K562 (cell line): Measurements from ENCODE around the gene RYR1. TPM values are rescaled to one million over a fixed set of nuclear protein-coding genes. Genes with fewer than 3 reads are reported as not detected.
A peak's percentile ranks its signal among the peaks of the same experiment; 100 is the strongest.

ENCODE experiments used
- CC2D1A ChIP-seq: fragments of 450-650 bp; IDR thresholded peaks from 2 replicates; pipeline ENCODE4 v1.6.1; 2017; ENCODE audit warnings: mild to moderate bottlenecking
- CLOCK ChIP-seq: fragments of 250-450 bp; sonication (Bioruptor Pico); IDR thresholded peaks from 2 replicates; pipeline ENCODE4 v1.4.0; 2020; ENCODE audit warnings: mild to moderate bottlenecking, moderate library complexity, borderline replicate concordance
- E2F5 ChIP-seq: sonication (generic); formaldehyde crosslinking; IDR thresholded peaks from 2 replicates; pipeline ENCODE4 v1.8.0; 2022; ENCODE audit warnings: mild to moderate bottlenecking, missing genetic modification reagents
- FOXK2 ChIP-seq, 2 experiments: fragments of 450-650 bp; IDR thresholded peaks in 1 of 2; conservative IDR thresholded peaks in 1 of 2; 2 replicates each; pipeline ENCODE4 v1.6.1; 2016; ENCODE audit warnings: low read depth in 2 of 2, mild to moderate bottlenecking in 1 of 2
- FOXP4 ChIP-seq: sonication (generic); formaldehyde crosslinking; IDR thresholded peaks from 2 replicates; pipeline ENCODE4 v1.8.0; 2022; ENCODE audit warnings: mild to moderate bottlenecking, missing genetic modification reagents, borderline replicate concordance
- HDGF ChIP-seq: fragments of 450-650 bp; IDR thresholded peaks from 2 replicates; pipeline ENCODE4 v1.6.1; 2016
- MCM7 ChIP-seq, 2 experiments: fragments of 450-650 bp; IDR thresholded peaks; 2 replicates each; pipeline ENCODE4 v1.6.1; 2016 to 2018
- RAD21 ChIP-seq, 2 experiments: fragments of 250-450 bp in 1 of 2; fragments of 450-650 bp in 1 of 2; sonication (Bioruptor Pico) in 1 of 2; formaldehyde crosslinking in 1 of 2; IDR thresholded peaks in 1 of 2; conservative IDR thresholded peaks in 1 of 2; 2 replicates each; pipeline versions ENCODE4 v1.4.0 to v1.8.0; 2020 to 2022; ENCODE audit warnings: mild to moderate bottlenecking in 2 of 2, moderate library complexity in 1 of 2
- REST ChIP-seq, 2 experiments: fragments of 450-650 bp; formaldehyde crosslinking in 1 of 2; IDR thresholded peaks; 2 replicates each; pipeline versions ENCODE4 v1.4.0 to v1.6.1; 2014 to 2020; ENCODE audit warnings: mild to moderate bottlenecking in 2 of 2, borderline replicate concordance in 1 of 2, low read depth in 1 of 2
- ZNF655 ChIP-seq: fragments of 250-450 bp; sonication (Bioruptor Pico); IDR thresholded peaks from 2 replicates; pipeline ENCODE4 v1.5.0; 2021
- polyA plus RNA-seq, 8 experiments: library from polyadenylated mRNA; depleted of rRNA in 4 of 8; stranded (reverse) in 5 of 8; unstranded in 3 of 8; fragments of >200 nt; fragmentation: Nextera tagmentation in 2 of 8; fragmentation: Illumina TruSeq in 1 of 8; extraction: Ambion mirVana in 2 of 8; extraction: Trizol in 1 of 8; gene quantifications; 2 replicates each; pipeline versions ENCODE4 v1.2.1 to v1.2.3, GENCODE V29; 2011 to 2014; ENCODE audit warnings: inconsistent platforms in 1 of 8, missing spikeins in 1 of 8
- total RNA-seq, 7 experiments: library from RNA; depleted of rRNA in 6 of 7; stranded (reverse); fragments of >200 nt in 6 of 7; fragmentation: Illumina TruSeq in 2 of 7; extraction: Trizol in 2 of 7; gene quantifications; 2 replicates each; pipeline versions ENCODE4 v1.2.1 to v1.2.3, GENCODE V29; 2011 to 2021; ENCODE audit warnings: low replicate concordance in 1 of 7

The RYR1 gene
- total and polyA plus RNA-seq, 9 of the 15 experiments (the other 6 are each of a cell fraction or from before 2014, with no cell fraction given) = 0.11 to 7.4 (median 3.7) TPM

- TF ChIP-seq REST (IDR thresholded peaks at IDR 0.05; ENCODE audit: borderline replicate concordance) (peak; percentile 70; the same call in 1 of the 2 replicates), REST (CRISPR knock-in tag; IDR thresholded peaks at IDR 0.05; ENCODE audit: low read depth) (no peak), MCM7 (IDR thresholded peaks at IDR 0.05) (no peak), HDGF (0 out of 2 replicates have a peak, but pooled peaks have one; percentile 85), ZNF655 (no peak), E2F5 (CRISPR knock-in tag) (no peak), CC2D1A (peak; percentile 71), RAD21 (CRISPR knock-in tag; conservative IDR thresholded peaks at IDR 0.05 in 1 of 2, IDR thresholded peaks at IDR 0.05 in 1 of 2) (peak; percentile 20 to 77; a peak in 2 of 4 replicates), FOXK2 (conservative IDR thresholded peaks at IDR 0.05 in 1 of 2, IDR thresholded peaks at IDR 0.05 in 1 of 2; ENCODE audit: low read depth in 2 of 2) (0 out of 4 replicates have a peak, but pooled peaks of 1 of the 2 experiments have one; percentile 26), CLOCK (CRISPR knock-in tag) (no peak), FOXP4 (no peak)
Observed at GRCh38 chr19:38441657-38442348, 8.3 kb downstream of the RYR1 start (continued).
